GM21423 (cell line): Measurements from ENCODE around the gene STK11.

Experiments
- ATAC-seq: cut with Tn5 transposase; IDR thresholded peaks from one replicate; pipeline ENCODE4 v1.9.1; 2021; ENCODE audit warnings: mild to moderate bottlenecking, moderate library complexity; ENCODE audit not compliant: unreplicated experiment

STK11 gene

DNA sequence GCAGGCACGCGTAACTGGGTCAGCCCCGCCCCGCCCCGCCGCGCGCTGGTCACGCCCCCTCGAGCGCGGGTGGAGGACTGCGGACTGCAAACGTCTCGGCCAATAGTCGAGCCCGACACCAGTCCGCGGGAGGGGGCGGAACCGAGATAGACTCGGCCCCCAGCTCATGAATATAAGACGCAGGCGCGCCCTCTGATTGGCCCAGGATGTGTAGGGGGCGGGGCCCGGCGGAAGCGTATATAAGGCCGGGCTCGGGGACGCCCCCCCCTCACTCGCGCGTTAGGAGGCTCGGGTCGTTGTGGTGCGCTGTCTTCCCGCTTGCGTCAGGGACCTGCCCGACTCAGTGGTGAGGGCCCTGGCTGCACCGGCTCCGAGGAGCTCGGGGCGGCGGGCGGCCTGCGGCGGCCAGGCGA, 63.5 kb downstream of the STK11 start, which contains the start of gene CIRBP:
Gene CIRBP (plus strand): TSS at position 268 of the 413 bp plus-strand sequence. CDS start 1,602 bp downstream, outside the sequence.
- ATAC-seq: peak; percentile 48

DNA sequence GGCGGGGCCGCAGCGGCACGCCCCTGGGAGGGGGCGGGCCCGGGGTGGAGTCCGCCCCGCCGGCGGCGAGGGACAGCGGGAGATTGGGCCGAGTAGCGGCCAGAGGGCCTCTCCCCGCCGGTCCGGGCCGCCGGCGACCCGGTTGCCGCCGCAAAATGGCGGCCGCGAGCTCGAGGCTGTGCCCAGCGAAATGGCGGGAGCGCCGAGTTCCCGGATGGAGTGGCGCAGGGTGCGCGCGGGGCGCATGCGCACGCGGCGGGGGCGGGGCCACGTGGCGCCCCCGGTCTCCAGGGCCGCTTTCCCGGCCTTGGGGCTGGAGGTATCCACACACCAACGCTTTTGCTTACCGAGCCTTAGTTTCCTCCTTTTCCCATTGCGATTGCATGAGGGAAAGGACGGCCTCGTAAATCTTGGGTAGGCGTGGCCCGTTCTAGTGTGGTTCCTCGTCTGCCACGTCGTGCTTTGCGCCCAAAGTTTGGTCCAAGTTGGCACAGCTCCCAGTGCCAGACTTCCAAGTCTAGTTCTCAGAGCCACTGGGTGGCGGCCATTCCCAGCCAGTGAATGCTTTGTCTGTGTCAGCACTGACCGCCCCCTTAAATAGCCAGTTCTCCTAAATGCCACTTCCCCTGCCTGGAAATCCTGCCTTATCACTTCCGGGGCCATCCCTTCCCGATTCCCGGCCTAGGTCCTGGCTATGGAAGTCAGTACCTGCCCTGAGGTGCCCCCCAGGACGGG, 64.1 kb downstream of the STK11 start:
- peak; percentile 20 for ATAC-seq

DNA sequence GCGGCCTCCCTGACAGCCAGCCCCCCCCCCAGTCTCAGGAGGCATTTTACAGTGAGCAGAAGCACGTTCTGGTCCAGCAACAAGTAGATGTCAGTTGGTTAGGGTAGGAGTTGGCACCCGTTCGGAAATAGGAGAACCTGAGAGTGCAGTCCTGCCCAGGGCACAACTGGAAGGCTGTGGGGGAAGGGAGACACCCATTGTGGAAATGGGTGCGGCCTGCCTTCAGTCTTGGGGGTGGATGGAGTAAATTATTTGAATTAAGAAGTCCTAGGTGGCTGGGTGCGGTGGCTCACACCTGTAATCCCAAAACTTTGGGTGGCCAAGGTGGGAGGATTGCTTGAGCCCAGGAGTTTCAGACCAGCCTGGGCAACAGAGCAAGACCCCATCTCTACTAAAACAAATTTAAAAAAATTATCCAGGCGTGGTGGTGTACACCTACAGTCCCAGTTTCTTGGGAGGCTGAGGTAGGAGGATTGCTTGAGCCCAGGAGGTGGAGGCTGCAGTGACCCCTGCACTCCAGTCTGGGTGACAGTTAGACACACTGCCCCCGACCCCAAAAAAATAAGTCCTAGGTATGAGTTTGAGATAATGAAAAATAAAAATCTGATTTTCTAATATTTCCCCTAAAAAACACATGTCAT, 64.8 kb downstream of the STK11 start:
- ATAC-seq: no peak

DNA sequence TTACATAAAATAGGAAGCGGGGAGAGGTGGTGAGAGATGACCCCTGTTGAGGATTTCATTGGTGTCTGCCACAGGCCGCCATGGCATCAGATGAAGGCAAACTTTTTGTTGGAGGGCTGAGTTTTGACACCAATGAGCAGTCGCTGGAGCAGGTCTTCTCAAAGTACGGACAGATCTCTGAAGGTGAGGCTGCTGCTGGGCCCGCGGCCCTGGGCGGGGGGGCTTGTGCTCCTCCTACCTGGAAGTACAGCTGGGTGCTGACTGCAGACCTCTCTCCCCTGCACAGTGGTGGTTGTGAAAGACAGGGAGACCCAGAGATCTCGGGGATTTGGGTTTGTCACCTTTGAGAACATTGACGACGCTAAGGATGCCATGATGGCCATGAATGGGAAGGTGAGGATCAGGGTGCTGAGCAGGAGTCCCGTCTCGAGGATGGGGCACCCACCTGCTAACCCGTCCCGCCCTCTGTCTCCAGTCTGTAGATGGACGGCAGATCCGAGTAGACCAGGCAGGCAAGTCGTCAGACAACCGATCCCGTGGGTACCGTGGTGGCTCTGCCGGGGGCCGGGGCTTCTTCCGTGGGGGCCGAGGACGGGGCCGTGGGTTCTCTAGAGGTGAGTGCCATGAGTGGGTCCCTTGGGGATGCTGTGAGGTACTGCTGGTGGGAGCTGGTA, 65.4 kb downstream of the STK11 start:
- ATAC-seq: no peak

DNA sequence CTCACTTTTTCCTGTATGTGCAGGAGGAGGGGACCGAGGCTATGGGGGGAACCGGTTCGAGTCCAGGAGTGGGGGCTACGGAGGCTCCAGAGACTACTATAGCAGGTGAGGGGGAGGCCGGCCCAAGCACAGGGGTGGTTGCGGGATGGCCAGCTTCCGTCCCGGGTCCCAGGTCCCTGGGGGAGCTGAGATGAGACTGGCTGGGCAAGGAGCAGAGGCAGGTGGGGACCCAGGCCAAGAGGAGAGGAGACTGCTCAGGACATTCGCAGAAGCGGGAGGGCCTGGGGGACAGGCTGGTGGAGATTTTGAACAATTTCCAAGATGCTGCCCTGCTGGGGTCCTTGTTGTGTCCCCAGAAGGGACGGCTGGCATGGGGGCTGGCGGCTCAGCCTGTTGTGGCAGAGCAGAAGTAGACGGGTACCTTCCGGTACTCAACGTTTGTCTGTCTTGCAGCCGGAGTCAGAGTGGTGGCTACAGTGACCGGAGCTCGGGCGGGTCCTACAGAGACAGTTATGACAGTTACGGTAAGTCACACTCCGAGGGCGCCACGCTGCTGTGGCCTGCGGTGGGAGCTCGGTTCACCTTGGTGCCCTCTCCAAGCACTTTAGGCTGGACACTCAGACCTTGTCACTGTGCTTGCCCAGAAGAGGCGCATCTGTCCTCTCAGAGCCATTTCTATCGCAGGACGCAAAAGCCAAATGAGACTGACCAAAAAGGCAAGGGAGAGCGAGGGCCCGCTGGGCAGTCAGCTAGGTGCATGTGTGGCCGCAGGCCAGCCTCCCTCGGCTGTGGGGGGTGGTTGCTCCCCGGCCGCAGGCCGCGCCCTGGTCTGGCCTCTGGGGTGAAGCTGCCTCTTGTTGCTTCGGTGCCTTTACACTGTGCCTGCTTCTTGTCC, 66.2 kb downstream of the STK11 start:
- ATAC-seq: no peak

DNA sequence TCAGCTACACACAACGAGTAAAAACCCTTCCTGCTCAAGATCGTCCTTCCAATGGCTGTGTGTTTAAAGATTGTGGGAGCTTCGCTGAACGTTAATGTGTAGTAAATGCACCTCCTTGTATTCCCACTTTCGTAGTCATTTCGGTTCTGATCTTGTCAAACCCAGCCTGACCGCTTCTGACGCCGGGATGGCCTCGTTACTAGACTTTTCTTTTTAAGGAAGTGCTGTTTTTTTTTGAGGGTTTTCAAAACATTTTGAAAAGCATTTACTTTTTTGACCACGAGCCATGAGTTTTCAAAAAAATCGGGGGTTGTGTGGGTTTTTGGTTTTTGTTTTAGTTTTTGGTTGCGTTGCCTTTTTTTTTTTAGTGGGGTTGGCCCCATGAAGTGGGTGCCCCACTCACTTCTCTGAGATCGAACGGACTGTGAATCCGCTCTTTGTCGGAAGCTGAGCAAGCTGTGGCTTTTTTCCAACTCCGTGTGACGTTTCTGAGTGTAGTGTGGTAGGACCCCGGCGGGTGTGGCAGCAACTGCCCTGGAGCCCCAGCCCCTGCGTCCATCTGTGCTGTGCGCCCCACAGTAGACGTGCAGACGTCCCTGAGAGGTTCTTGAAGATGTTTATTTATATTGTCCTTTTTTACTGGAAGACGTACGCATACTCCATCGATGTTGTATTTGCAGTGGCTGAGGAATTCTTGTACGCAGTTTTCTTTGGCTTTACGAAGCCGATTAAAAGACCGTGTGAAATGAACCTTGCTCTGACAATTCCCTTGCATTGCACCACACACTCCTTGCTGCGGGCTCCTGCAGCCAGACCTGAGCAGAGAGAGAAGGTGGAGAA, 67.1 kb downstream of the STK11 start:
- ATAC-seq: no peak

DNA sequence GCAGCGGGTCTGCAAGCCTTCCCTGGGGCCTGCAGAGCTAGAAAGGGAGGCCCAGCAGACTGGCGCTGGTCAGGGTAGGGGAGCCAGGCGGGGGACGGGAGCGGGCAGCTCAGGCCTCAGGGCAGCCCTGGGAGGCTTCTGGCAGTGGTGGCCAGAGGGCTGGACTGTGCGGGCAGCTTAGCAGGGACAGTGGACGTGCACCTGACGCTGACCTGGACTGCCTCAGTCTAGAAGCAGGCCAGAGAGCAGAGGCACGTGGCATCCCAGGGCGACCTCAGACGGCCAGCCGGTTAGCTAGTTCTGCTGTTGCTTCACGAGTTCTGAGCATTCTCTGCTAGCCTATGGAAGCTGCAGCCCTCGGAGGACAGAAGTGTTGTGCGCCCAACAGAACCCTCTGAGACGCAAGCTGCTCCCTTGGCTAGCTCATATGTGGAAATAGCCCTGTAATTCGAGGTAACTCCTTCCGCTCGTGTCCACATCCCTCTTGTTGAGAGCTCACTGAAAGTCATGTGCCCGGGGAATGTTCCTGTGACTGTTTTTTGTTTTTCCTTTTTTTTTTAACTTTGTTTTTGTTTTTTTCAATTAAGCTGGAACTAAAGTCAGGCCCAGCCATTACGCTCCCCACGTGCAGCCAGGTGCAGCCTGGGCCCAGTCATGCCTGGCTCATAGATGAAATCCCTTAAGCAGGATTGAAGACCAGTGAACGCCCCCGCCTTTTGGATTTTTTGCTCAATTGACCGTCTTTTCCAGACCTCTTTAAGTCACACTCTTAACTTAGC, 67.9 kb downstream of the STK11 start:
- ATAC-seq: no peak

DNA sequence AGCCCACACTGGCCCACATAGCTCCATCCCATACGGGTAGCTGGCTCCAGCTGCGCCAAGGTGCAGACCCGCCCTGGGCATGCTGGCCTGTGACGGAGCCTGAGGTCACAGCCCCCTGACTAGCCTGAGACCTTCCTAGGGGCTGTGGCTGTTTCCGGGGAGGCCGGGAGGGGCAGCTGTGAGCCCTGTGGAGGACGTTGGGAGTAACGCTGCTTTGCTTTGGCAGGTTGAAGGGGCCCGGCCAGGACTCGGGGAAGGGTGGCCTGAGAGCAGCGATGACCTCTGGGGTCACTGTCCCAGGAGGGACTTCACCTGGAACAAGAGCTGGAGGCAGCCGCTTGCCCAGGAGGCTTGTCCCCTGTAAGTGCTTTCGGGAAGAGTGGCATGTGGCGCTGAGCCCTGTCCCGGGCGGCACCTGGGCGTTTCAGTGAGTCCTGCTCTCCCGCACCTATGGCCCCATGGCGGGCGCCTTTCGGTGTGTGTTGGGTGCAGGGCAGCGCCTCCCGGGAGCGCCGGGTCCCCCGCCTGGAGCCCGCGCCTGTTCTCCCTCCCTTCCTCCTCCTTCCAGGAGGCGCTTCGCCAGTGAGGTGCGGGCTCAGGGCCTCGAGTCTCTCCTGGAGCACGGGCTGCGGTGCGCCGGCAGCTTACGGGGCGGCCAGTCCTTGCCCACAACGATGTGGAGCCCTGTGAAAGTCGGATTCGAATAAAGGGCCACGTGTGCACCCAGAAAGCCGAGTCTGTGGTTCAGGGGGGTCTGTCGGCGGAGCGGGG, 68.7 kb downstream of the STK11 start:
- no peak for ATAC-seq

DNA sequence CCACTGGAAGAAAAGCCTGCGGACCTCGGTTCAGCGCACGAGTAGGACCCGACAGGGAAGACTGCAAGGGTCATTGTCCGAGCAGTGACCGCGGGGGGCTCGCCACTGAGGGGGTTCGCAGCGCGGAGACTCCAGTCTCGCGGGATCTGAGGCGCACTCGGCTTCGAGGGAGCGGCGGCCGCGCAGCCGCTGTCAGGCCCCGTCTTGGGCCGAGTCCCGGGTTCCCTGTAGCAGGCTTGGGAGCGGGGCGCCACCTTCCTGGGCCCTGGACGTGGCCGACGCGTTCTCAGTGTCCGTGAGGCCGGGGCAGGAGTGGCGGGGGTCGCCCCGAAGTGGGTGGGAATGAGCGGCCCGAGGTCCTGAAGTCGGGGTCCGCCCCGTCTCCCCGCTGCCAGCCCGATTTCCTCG, 69.3 kb downstream of the STK11 start:
- ATAC-seq: no peak

DNA sequence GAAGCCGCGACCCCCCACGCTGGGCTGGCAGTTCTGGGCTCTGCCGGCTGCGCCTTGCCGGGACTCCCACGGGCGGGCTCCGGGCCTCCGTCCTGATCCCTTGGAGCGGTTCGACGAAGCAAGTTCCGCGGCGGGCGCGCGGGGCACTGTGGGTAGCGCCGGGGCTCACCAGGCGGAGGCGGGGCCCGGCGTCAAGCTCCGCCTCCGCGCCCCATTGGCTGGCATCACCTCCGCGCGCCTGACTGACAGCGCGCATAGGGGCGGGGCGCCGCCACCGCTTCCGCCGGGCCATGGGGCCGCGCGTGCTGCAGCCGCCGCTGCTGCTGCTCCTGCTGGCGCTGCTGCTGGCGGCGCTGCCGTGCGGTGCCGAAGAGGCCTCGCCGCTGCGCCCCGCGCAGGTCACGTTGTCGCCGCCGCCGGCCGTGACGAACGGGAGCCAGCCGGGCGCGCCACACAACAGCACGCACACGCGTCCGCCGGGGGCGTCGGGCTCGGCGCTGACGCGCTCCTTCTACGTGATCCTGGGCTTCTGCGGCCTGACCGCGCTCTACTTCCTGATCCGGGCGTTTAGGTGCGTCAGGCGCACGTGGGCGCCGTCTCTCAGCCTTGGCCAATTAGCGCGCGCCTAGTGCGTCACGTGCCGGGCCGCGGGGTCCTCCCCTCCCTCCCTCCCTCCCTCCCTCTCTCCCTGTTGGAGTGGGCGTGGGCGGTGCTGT, 69.8 kb downstream of the STK11 start, which contains the start of gene FAM174C:
Gene FAM174C (plus strand): TSS at position 271 of the 716 bp plus-strand sequence. CDS start 20 bp downstream, at position 291.
- peak; percentile 64 for ATAC-seq

DNA sequence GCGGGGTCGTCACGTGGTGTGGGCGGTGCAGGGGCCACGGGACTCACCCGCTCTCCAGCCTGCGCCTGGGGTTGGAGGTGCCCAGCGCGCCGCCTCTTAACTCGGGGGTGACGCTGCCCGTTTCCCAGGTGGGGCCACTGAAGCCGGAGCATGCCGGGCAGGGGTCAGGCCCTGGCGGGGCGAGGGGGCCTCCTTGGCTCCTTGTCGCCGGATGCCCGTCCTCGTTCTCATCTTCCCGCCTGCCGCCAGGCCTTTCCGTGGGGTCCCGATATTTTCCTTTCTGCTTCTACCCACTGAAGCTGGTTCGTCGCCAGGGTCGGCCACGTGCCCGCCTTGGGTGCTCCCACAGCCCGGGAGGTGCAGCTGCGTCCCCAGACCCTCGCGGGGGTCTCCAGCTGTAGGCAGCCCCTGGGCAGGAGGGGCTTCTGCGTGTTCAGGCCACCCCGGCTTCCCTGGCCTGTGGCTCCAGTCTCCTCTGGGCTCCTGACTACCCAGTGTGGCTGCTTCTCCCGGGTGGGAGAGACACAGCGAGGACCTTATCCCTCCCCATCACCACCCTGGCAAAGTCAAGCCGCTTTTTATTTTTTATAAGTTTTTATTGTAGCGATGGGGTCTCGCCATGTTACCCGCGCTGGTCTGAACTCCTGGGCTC, 70.5 kb downstream of the STK11 start:
- ATAC-seq: no peak

DNA sequence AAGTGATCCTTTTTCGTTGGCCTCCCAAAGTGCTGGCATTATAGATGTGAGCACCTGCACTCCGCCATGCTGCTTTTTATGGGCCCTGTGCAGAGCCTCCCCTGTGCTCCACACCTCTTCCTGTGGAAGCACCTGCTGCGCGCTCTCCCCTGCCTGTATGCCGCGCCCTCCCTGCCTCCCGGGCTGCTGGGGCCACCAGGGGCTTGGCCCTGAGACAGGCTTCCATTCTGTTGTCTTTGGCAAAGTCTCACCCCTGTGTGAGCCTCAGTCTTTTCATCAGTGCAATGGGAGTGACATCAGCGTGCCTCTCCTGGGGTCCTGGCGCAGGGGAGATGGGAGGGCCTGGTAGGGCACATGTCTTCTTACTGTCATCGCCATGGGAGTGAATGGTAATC, 71.0 kb downstream of the STK11 start:
- ATAC-seq: no peak

DNA sequence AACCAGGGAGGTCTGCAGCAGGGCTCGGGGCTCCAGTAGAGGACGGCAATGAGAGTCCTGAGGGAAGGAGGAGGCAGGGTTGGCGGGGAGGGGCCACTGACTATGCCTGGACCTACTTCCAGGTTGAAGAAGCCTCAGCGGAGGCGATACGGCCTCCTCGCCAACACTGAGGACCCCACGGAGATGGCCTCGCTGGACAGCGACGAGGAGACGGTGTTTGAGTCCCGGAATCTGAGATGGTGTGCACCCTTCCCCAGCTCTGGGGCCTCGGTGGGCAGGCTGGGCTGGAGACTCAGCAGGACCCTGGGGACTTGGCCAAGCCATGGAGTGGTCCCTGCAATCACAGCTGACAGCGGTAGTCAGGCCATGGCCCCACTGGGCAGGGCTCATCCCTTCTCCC, 71.5 kb downstream of the STK11 start:
- ATAC-seq: no peak
